Measurements from ENCODE around the gene ENTHD1.

DNA sequence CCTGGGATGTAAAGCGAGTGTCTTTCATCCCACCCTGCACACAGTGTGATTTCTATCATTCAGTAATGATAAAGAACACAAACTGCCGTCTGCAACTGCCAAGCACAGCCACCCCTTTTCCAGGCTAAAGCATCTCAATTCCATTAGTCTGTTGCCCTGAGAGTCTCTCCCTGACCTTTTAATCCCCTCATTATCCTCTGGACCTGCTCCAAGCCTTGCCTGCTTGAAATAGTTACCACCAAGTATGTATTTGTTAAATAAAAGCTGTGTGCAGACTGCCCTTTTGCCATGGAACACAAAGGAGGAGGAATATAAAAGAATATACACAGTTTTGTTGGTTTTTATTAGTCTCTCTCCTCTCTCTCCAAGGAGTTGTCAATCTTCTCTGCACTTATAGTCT, 20.3 kb upstream of the ENTHD1 start:
- TF ChIP-seq CEBPB (IDR thresholded peaks at IDR 0.05; ENCODE audit: low read depth, low read length), result no peak
- TF ChIP-seq POLR2A (IDR thresholded peaks at IDR 0.05; ENCODE audit: control extremely low read depth in 1 of 2, low read depth in 2 of 2, low read length in 2 of 2), result no peak
- TF ChIP-seq EP300 (IDR thresholded peaks at IDR 0.05; ENCODE audit: borderline replicate concordance in 1 of 2, low read depth in 2 of 2, low read length in 2 of 2), result no peak
- TF ChIP-seq, protein P1, sequence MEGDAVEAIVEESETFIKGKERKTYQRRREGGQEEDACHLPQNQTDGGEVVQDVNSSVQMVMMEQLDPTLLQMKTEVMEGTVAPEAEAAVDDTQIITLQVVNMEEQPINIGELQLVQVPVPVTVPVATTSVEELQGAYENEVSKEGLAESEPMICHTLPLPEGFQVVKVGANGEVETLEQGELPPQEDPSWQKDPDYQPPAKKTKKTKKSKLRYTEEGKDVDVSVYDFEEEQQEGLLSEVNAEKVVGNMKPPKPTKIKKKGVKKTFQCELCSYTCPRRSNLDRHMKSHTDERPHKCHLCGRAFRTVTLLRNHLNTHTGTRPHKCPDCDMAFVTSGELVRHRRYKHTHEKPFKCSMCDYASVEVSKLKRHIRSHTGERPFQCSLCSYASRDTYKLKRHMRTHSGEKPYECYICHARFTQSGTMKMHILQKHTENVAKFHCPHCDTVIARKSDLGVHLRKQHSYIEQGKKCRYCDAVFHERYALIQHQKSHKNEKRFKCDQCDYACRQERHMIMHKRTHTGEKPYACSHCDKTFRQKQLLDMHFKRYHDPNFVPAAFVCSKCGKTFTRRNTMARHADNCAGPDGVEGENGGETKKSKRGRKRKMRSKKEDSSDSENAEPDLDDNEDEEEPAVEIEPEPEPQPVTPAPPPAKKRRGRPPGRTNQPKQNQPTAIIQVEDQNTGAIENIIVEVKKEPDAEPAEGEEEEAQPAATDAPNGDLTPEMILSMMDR (IDR thresholded peaks at IDR 0.05; ENCODE audit: control extremely low read depth in 1 of 3, insufficient read depth in 1 of 3, low read depth in 1 of 3, low read length in 3 of 3), result no peak
- TF ChIP-seq, protein P2, sequence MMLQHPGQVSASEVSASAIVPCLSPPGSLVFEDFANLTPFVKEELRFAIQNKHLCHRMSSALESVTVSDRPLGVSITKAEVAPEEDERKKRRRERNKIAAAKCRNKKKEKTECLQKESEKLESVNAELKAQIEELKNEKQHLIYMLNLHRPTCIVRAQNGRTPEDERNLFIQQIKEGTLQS (IDR thresholded peaks at IDR 0.05; ENCODE audit: insufficient read depth, low read depth, low read length), result no peak
- TF ChIP-seq, protein P3, sequence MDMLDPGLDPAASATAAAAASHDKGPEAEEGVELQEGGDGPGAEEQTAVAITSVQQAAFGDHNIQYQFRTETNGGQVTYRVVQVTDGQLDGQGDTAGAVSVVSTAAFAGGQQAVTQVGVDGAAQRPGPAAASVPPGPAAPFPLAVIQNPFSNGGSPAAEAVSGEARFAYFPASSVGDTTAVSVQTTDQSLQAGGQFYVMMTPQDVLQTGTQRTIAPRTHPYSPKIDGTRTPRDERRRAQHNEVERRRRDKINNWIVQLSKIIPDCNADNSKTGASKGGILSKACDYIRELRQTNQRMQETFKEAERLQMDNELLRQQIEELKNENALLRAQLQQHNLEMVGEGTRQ (IDR thresholded peaks at IDR 0.05; ENCODE audit: low read length), result no peak
- no peak for TF ChIP-seq HDAC6 (IDR thresholded peaks at IDR 0.05; ENCODE audit: low read depth, low read length)
- no peak for TF ChIP-seq BCL11A (IDR thresholded peaks at IDR 0.05; ENCODE audit: low read depth in 2 of 2, low read length in 2 of 2)
- TF ChIP-seq, protein P4, sequence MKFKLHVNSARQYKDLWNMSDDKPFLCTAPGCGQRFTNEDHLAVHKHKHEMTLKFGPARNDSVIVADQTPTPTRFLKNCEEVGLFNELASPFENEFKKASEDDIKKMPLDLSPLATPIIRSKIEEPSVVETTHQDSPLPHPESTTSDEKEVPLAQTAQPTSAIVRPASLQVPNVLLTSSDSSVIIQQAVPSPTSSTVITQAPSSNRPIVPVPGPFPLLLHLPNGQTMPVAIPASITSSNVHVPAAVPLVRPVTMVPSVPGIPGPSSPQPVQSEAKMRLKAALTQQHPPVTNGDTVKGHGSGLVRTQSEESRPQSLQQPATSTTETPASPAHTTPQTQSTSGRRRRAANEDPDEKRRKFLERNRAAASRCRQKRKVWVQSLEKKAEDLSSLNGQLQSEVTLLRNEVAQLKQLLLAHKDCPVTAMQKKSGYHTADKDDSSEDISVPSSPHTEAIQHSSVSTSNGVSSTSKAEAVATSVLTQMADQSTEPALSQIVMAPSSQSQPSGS (IDR thresholded peaks at IDR 0.05; ENCODE audit: low read length), result no peak
- TF ChIP-seq SRF (IDR thresholded peaks at IDR 0.05; ENCODE audit: low read depth, low read length), result no peak

Data from H1 (cell line).